D721Med (cell line): Measurements from ENCODE around the gene CCDC126.
"Not testable (repeated sequence)": the region's sequence is repeated elsewhere in the genome, so short reads cannot be mapped to it uniquely, and the experiment has no call there.

Experiments
- DNase-seq: peaks from one replicate; pipeline ENCODE4 v3.0.0; 2011; ENCODE audit warnings: low spot score; ENCODE audit not compliant: insufficient read length
- FAIRE-seq: peaks from 2 replicates; lab custom pipeline; 2011; peaks lifted over from hg19 to GRCh38; lab: Jason Lieb, UNC
- TF ChIP-seq, protein P1 (sequence below): IDR thresholded peaks from 2 replicates; pipeline ENCODE4 v1.5.1; 2012; ENCODE audit warnings: mild to moderate bottlenecking, control low read depth; ENCODE audit not compliant: insufficient read depth; ENCODE audit errors: missing control alignments

The CCDC126 gene, protein sequence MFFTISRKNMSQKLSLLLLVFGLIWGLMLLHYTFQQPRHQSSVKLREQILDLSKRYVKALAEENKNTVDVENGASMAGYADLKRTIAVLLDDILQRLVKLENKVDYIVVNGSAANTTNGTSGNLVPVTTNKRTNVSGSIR

DNA sequence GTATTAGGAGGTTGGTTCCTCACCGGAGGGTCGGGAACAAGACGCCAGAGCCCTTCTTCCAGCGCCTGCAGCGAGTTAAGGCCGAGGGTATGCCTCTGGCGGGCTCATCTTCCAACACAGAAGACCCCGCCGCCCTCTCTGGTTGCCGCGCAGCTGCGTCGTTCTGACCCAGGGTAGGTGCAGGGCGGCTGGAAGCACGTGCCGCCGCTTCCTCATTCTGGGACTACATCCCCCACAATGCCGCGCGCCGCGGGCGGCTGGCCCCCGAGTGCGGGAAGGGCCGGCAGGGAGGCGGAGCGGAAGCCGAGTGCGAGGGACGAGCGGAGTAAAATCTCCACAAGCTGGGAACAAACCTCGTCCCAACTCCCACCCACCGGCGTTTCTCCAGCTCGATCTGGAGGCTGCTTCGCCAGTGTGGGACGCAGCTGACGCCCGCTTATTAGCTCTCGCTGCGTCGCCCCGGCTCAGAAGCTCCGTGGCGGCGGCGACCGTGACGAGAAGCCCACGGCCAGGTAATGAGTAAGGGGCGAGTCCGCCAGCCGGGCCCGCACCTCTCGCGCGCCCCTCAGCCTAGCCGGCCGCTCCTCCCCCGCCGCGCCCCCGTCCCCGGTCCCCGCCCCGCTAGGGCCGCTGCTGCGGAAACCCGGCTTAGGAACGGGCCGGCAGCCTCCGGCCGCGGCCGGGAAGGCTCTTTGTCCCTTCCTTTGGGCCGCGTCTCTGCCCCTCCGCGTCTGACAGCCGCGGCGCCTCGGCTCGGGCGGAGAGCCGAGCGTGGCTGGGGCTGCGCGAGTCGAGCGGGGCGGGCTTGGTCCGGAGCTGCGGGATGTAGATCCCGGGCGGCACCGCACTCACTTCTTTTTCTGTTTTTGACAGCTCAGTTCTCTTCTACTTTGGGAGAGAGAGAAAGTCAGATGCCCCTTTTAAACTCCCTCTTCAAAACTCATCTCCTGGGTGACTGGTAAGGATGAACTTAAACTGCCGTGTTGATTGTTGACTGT is at the start of gene CCDC126:
CCDC126 (plus strand) TSS at position 289 of the 998 bp plus-strand sequence. CDS start 13,934 bp downstream, outside the sequence.
- TF ChIP-seq, protein P1, sequence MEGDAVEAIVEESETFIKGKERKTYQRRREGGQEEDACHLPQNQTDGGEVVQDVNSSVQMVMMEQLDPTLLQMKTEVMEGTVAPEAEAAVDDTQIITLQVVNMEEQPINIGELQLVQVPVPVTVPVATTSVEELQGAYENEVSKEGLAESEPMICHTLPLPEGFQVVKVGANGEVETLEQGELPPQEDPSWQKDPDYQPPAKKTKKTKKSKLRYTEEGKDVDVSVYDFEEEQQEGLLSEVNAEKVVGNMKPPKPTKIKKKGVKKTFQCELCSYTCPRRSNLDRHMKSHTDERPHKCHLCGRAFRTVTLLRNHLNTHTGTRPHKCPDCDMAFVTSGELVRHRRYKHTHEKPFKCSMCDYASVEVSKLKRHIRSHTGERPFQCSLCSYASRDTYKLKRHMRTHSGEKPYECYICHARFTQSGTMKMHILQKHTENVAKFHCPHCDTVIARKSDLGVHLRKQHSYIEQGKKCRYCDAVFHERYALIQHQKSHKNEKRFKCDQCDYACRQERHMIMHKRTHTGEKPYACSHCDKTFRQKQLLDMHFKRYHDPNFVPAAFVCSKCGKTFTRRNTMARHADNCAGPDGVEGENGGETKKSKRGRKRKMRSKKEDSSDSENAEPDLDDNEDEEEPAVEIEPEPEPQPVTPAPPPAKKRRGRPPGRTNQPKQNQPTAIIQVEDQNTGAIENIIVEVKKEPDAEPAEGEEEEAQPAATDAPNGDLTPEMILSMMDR: no peak
- DNase-seq (peak; percentile 88), FAIRE-seq (no peak)

DNA sequence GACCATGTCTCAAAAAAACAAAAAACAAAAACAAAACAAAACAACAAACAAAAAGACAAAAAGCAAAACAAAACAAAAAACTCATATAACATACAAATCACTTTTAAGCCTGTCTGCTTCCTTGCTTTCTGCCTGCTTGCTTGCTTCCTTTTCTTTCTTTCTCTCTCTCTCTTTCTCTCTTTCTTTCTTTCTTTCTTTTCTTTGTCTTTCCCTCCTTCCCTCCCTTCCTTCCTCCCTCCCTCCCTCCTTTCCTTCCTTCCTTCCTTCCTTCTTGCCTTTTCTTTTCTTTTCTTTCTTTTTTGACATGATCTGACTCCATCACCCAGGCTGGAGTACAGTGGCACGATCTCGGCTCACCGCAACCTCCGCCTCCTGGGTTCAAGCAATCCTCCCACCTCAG is 49.5 kb upstream of the CCDC126 start:
- TF ChIP-seq, protein P1: no peak
- DNase-seq: no peak
- FAIRE-seq: no peak

DNA sequence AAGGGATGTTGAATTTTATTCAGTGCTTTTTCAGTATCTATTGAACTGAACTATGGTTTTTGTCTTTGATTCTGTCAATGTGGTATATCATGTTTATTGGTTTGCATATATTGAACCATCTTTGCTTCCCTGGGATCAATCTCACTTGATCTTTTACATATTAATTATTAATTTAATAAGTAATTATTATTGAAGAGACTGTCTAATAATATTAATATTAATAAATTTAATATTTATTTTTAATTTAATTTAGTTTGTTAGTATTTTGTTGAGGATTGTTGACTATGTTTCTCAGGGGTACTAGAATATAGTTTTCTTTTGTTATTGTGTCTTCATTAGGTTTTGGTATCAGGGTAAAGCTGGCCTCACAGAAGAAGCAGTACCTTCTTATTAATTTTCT is 38.9 kb upstream of the CCDC126 start:
- FAIRE-seq (no peak), DNase-seq (no peak)
- TF ChIP-seq, protein P1: no peak

DNA sequence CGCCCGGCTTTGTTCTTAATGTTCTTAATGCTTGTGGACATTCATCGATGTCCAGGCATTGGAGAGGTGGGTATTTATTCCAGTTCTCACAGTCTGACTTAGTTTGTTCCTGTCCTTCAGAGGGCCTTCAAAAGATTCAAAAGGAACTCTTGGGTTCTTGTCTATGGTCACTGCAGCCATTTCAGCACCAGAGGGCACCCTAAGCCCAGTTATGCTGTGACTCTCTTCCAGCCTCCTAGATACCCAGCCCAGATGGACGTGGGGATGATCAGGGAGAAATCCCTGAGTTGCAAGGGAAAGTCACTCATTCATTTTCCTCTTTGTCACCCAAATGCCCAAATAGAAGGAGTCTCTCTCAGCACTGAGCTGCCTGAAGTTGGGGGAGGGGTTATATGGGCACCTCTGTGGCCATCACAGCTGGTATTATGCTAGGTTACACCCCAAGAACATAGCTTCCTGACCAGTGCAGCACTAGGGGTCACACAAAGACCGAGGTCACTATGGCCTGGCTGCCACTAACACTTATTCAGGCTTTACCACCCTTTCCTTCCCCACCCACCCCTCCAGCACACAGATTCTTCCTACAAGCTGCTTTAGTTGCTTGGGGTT is 26.5 kb upstream of the CCDC126 start:
- FAIRE-seq (no peak), DNase-seq (peak; percentile 39)
- TF ChIP-seq, protein P1: peak; percentile 90

DNA sequence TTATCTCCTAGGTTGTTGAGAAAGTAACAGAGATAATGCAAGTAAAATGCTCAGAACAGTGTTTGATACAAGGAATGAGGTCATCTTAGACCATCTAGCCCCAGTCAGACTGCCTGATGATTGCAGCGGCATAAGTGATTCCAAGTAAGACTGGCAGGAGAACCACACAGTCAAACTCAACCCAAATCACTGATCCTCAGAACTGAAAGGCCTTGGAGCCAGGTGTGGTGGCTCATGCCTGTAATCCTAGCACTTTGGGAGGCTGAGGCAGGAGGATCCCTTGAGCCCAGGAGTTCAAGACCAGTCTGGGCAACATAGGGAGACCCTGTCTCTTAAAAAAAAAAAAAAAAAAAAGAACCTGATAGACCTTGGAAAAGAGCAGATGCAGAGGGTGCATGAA is 15.2 kb upstream of the CCDC126 start:
- FAIRE-seq, DNase-seq: not testable (repeated sequence)

DNA sequence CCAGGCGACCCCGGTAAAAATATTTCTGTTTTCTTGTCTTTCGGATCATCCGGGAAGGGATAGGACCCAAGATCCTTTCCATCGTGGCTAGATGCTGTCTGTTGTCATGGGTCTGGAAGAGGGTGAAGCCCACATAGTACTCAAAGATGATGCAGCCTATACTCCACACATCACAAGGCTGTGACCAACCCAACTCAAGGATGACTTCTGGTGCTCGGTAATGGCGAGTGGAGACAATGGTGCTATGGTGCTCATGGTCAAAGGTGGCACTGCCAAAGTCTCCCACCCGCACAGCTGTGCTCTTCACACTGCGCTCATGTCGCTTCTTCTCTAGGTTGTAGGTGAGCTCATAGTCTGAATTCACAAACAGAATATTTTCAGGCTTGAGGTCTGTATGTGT is 11.9 kb upstream of the CCDC126 start:
- DNase-seq, FAIRE-seq: not testable (repeated sequence)

DNA sequence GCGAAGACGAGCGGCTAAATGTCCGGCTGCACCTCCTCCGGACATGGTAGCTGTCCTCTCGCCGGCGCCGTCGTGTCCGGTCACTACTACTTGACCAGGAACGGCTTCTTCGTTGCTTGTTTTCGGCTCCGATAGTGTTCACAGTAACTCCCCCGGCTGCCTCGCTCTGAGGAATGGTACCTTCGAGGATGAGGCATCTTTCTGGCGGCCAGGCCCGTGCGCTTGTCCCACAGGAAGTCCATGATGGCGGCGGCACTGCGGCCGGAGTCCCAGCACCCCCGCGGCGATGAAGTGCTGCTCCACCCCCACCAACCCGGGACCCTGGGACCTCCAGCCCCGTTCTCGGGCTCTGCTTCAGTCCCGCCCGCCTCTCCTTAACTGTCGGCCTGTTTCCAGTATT is 11.0 kb upstream of the CCDC126 start:
- no peak for FAIRE-seq

More for the DNA sequence above, 11.0 kb upstream of the CCDC126 start:
- TF ChIP-seq, protein P1: no peak
- no peak for DNase-seq
